ENCODE data around the gene KHDRBS1.
"Not testable (repeated sequence)": the region's sequence is repeated elsewhere in the genome, so short reads cannot be mapped to it uniquely, and the experiment has no call there.

DNA sequence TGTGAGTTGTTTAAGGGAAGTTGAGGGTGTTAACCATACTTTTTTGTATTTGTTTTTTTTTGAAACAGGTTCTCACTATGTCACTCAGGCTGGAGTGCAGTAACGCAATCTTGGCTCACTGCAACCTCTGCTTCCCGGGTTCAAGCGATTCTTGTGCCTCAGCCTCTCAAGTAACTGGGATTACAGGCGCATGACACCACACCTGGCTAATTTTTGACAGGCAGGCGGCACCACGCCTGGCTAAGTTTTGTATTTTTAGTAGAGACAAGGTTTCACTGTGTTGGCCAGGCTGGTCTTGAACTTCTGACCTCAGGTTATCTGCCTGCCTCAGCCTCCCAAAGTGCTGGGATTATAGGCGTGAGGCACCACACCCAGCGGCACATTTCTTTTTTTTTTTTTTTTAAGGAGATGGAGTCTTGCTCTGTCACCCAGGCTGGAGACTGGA is 7.9 kb downstream of the KHDRBS1 start:
- TF ChIP-seq, protein P1, sequence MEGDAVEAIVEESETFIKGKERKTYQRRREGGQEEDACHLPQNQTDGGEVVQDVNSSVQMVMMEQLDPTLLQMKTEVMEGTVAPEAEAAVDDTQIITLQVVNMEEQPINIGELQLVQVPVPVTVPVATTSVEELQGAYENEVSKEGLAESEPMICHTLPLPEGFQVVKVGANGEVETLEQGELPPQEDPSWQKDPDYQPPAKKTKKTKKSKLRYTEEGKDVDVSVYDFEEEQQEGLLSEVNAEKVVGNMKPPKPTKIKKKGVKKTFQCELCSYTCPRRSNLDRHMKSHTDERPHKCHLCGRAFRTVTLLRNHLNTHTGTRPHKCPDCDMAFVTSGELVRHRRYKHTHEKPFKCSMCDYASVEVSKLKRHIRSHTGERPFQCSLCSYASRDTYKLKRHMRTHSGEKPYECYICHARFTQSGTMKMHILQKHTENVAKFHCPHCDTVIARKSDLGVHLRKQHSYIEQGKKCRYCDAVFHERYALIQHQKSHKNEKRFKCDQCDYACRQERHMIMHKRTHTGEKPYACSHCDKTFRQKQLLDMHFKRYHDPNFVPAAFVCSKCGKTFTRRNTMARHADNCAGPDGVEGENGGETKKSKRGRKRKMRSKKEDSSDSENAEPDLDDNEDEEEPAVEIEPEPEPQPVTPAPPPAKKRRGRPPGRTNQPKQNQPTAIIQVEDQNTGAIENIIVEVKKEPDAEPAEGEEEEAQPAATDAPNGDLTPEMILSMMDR (conservative IDR thresholded peaks at IDR 0.05 in 1 of 2, IDR thresholded peaks at IDR 0.05 in 1 of 2; ENCODE audit: extremely low read depth in 1 of 2, insufficient read depth in 1 of 2, low read depth in 1 of 2, low read length in 2 of 2) = not testable (repeated sequence)
- not testable (repeated sequence) for TF ChIP-seq EZH2 (IDR thresholded peaks at IDR 0.05; ENCODE audit: borderline replicate concordance, low read length)
